ENCODE results near the gene AGBL4.

AGBL4 gene

GRCh38 chr1:48864913-48865312 is 1158.8 kb downstream of the AGBL4 start:
- FAIRE-seq, result no peak
- no peak for DNase-seq (ENCODE audit: insufficient read length)
- TF ChIP-seq POLR2A (IDR thresholded peaks at IDR 0.05; ENCODE audit: low read depth, low read length), result no peak
- TF ChIP-seq TAF1 (IDR thresholded peaks at IDR 0.05; ENCODE audit: borderline replicate concordance, low read depth, low read length), result no peak
- TF ChIP-seq POLR2AphosphoS5 (IDR thresholded peaks at IDR 0.05; ENCODE audit: low read depth, low read length), result no peak

- no peak for FAIRE-seq
- no peak for TF ChIP-seq POLR2A (IDR thresholded peaks at IDR 0.05; ENCODE audit: low read depth, low read length)
- no peak for TF ChIP-seq TAF1 (IDR thresholded peaks at IDR 0.05; ENCODE audit: borderline replicate concordance, low read depth, low read length)
- no peak for TF ChIP-seq POLR2AphosphoS5 (IDR thresholded peaks at IDR 0.05; ENCODE audit: low read depth, low read length)
- DNase-seq (ENCODE audit: insufficient read length), result no peak
These were observed 1164.3 kb downstream of the AGBL4 start for GRCh38 chr1:48859456-48859855.

- FAIRE-seq (no peak), DNase-seq (ENCODE audit: insufficient read length) (no peak)
- no peak for TF ChIP-seq POLR2AphosphoS5 (IDR thresholded peaks at IDR 0.05; ENCODE audit: low read depth, low read length)
- TF ChIP-seq TAF1 (IDR thresholded peaks at IDR 0.05; ENCODE audit: borderline replicate concordance, low read depth, low read length), result no peak
- no peak for TF ChIP-seq POLR2A (IDR thresholded peaks at IDR 0.05; ENCODE audit: low read depth, low read length)
These were observed 1165.4 kb downstream of the AGBL4 start for GRCh38 chr1:48858200-48858920.

- FAIRE-seq (no peak), DNase-seq (ENCODE audit: insufficient read length) (no peak)
- no peak for TF ChIP-seq POLR2A (IDR thresholded peaks at IDR 0.05; ENCODE audit: low read depth, low read length)
- no peak for TF ChIP-seq TAF1 (IDR thresholded peaks at IDR 0.05; ENCODE audit: borderline replicate concordance, low read depth, low read length)
- TF ChIP-seq POLR2AphosphoS5 (IDR thresholded peaks at IDR 0.05; ENCODE audit: low read depth, low read length), result no peak
These were observed 1170.7 kb downstream of the AGBL4 start for GRCh38 chr1:48853006-48853405.

GRCh38 chr1:48851638-48852037 is 1172.1 kb downstream of the AGBL4 start:
- TF ChIP-seq POLR2A (IDR thresholded peaks at IDR 0.05; ENCODE audit: low read depth, low read length) (no peak), TAF1 (IDR thresholded peaks at IDR 0.05; ENCODE audit: borderline replicate concordance, low read depth, low read length) (no peak), POLR2AphosphoS5 (IDR thresholded peaks at IDR 0.05; ENCODE audit: low read depth, low read length) (no peak)
- no peak for DNase-seq (ENCODE audit: insufficient read length)
- no peak for FAIRE-seq

GRCh38 chr1:48848035-48848434 is 1175.7 kb downstream of the AGBL4 start:
- DNase-seq (ENCODE audit: insufficient read length), result no peak
- FAIRE-seq, result no peak
- TF ChIP-seq TAF1 (IDR thresholded peaks at IDR 0.05; ENCODE audit: borderline replicate concordance, low read depth, low read length), result no peak
- TF ChIP-seq POLR2A (IDR thresholded peaks at IDR 0.05; ENCODE audit: low read depth, low read length), result no peak
- no peak for TF ChIP-seq POLR2AphosphoS5 (IDR thresholded peaks at IDR 0.05; ENCODE audit: low read depth, low read length)

GRCh38 chr1:48846441-48846840 is 1177.3 kb downstream of the AGBL4 start:
- DNase-seq (ENCODE audit: insufficient read length) (no peak), FAIRE-seq (no peak)
- TF ChIP-seq POLR2AphosphoS5 (IDR thresholded peaks at IDR 0.05; ENCODE audit: low read depth, low read length), result no peak
- no peak for TF ChIP-seq POLR2A (IDR thresholded peaks at IDR 0.05; ENCODE audit: low read depth, low read length)
- no peak for TF ChIP-seq TAF1 (IDR thresholded peaks at IDR 0.05; ENCODE audit: borderline replicate concordance, low read depth, low read length)

- DNase-seq (ENCODE audit: insufficient read length) (no peak), FAIRE-seq (no peak)
- TF ChIP-seq POLR2A (IDR thresholded peaks at IDR 0.05; ENCODE audit: low read depth, low read length), result no peak
- no peak for TF ChIP-seq TAF1 (IDR thresholded peaks at IDR 0.05; ENCODE audit: borderline replicate concordance, low read depth, low read length)
- no peak for TF ChIP-seq POLR2AphosphoS5 (IDR thresholded peaks at IDR 0.05; ENCODE audit: low read depth, low read length)
These were observed 1179.6 kb downstream of the AGBL4 start for GRCh38 chr1:48844187-48844586.

GRCh38 chr1:48841966-48842365 is 1181.8 kb downstream of the AGBL4 start:
- TF ChIP-seq POLR2AphosphoS5 (IDR thresholded peaks at IDR 0.05; ENCODE audit: low read depth, low read length) (no peak), POLR2A (IDR thresholded peaks at IDR 0.05; ENCODE audit: low read depth, low read length) (no peak), TAF1 (IDR thresholded peaks at IDR 0.05; ENCODE audit: borderline replicate concordance, low read depth, low read length) (no peak)
- no peak for DNase-seq (ENCODE audit: insufficient read length)
- FAIRE-seq, result no peak

GRCh38 chr1:48841461-48841860 is 1182.3 kb downstream of the AGBL4 start:
- TF ChIP-seq POLR2A (IDR thresholded peaks at IDR 0.05; ENCODE audit: low read depth, low read length), result no peak
- TF ChIP-seq POLR2AphosphoS5 (IDR thresholded peaks at IDR 0.05; ENCODE audit: low read depth, low read length), result no peak
- no peak for TF ChIP-seq TAF1 (IDR thresholded peaks at IDR 0.05; ENCODE audit: borderline replicate concordance, low read depth, low read length)
- DNase-seq (ENCODE audit: insufficient read length) (no peak), FAIRE-seq (no peak)

GRCh38 chr1:48831120-48831978 is 1192.4 kb downstream of the AGBL4 start:
- TF ChIP-seq POLR2AphosphoS5 (IDR thresholded peaks at IDR 0.05; ENCODE audit: low read depth, low read length), result no peak
- TF ChIP-seq TAF1 (IDR thresholded peaks at IDR 0.05; ENCODE audit: borderline replicate concordance, low read depth, low read length), result no peak
- no peak for TF ChIP-seq POLR2A (IDR thresholded peaks at IDR 0.05; ENCODE audit: low read depth, low read length)
- FAIRE-seq, result no peak

More at GRCh38 chr1:48831120-48831978, 1192.4 kb downstream of the AGBL4 start:
- no peak for DNase-seq (ENCODE audit: insufficient read length)

Data from GM12892 (cell line).